ENCODE measurements around the gene ME3.

The ME3 gene

GRCh38 chr11:86673872-86674750 lies 1.7 kb upstream of the ME3 start:
- Histone ChIP-seq H3K4me3 (ENCODE audit: low read length) (no peak overlapping the region), H3K27ac (ENCODE audit: low read length) (no peak overlapping the region), H3K9ac (ENCODE audit: low read length) (no peak overlapping the region), H3K4me1 (ENCODE audit: control insufficient read depth, low read depth, low read length) (peaks cover 33% of the 10 kb centered on the region), H3K27me3 (ENCODE audit: control insufficient read depth, insufficient read depth, low read length) (peaks cover 41% of the 10 kb centered on the region), H3K9me3 (ENCODE audit: control insufficient read depth, low read depth, low read length) (no peaks in the 10 kb centered on the region), H3K36me3 (ENCODE audit: control insufficient read depth, low read depth, low read length) (no peaks in the 10 kb centered on the region)

GRCh38 chr11:86673055-86673843 lies 833 bp upstream of the ME3 start:
- peaks cover 24% of the 10 kb centered on the region for H3K4me1 ChIP-seq (ENCODE audit: control insufficient read depth, low read depth, low read length)
- no peak overlapping the region for H3K9ac ChIP-seq (ENCODE audit: low read length)
- no peaks in the 10 kb centered on the region for H3K9me3 ChIP-seq (ENCODE audit: control insufficient read depth, low read depth, low read length)
- peaks cover 41% of the 10 kb centered on the region for H3K27me3 ChIP-seq (ENCODE audit: control insufficient read depth, insufficient read depth, low read length)
- H3K4me3 ChIP-seq (ENCODE audit: low read length), result no peak overlapping the region
- no peak overlapping the region for H3K27ac ChIP-seq (ENCODE audit: low read length)
- no peaks in the 10 kb centered on the region for H3K36me3 ChIP-seq (ENCODE audit: control insufficient read depth, low read depth, low read length)

DNA sequence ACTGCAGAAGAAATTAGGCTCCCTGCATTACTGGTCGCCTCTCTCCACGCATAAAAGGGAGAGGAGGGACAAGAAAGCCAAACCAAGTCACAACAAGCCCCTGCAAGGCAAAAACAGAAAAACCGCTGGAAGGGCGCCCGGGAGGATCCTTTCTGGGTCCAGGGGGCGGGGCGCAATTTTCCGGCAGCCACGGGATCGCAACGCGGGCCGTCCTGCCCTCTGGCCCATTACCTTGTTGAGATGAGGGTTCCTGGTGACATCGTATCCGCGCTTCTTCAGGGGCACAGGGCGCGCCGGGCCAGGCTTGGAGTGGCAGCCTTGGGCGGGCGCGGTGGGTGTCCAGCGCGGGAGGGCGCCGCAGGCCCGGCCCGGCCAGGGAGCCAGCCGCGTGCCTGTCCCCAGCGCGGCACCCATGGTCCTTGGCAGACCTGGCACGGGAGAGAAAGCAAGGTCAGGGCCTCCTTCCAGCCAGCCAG lies 847 bp downstream of the ME3 start:
- Histone ChIP-seq H3K27ac (ENCODE audit: low read length) (no peak overlapping the region), H3K27me3 (ENCODE audit: control insufficient read depth, insufficient read depth, low read length) (peaks cover 41% of the 10 kb centered on the region), H3K9ac (ENCODE audit: low read length) (peak overlapping the region; percentile 56), H3K9me3 (ENCODE audit: control insufficient read depth, low read depth, low read length) (no peaks in the 10 kb centered on the region), H3K4me1 (ENCODE audit: control insufficient read depth, low read depth, low read length) (peaks cover 11% of the 10 kb centered on the region), H3K36me3 (ENCODE audit: control insufficient read depth, low read depth, low read length) (no peaks in the 10 kb centered on the region), H3K4me3 (ENCODE audit: low read length) (peak overlapping the region; percentile 72)

DNA sequence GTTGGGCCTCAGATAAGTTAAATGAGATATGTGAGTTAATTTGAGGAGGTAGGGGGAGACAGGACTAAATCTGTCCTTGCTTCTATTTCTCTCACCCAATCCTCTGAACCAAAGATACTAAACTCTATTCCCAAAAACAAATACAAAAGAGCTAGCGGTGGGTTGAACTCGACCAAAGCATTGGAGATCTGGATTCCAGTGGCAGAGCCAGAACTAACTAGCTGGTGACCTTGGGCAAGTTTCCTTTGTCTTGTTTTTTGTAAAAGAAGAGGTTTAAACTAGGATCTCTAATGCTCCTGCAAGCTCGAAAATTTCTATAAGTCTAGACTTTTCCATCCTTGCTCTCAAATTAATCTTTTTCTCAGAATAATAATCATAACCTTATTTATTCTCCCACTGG lies 1.5 kb downstream of the ME3 start:
- H3K4me3 ChIP-seq (ENCODE audit: low read length), result peak overlapping the region; percentile 72
- no peak overlapping the region for H3K27ac ChIP-seq (ENCODE audit: low read length)
- H3K36me3 ChIP-seq (ENCODE audit: control insufficient read depth, low read depth, low read length), result no peaks in the 10 kb centered on the region
- no peaks in the 10 kb centered on the region for H3K9me3 ChIP-seq (ENCODE audit: control insufficient read depth, low read depth, low read length)
- H3K9ac ChIP-seq (ENCODE audit: low read length), result no peak overlapping the region
- peaks cover 18% of the 10 kb centered on the region for H3K4me1 ChIP-seq (ENCODE audit: control insufficient read depth, low read depth, low read length)
- H3K27me3 ChIP-seq (ENCODE audit: control insufficient read depth, insufficient read depth, low read length), result peaks cover 41% of the 10 kb centered on the region

- no peaks in the 10 kb centered on the region for H3K9me3 ChIP-seq (ENCODE audit: control insufficient read depth, low read depth, low read length)
- no peak overlapping the region for H3K27ac ChIP-seq (ENCODE audit: low read length)
- H3K4me3 ChIP-seq (ENCODE audit: low read length), result no peak overlapping the region
- H3K9ac ChIP-seq (ENCODE audit: low read length), result no peak overlapping the region
- no peaks in the 10 kb centered on the region for H3K36me3 ChIP-seq (ENCODE audit: control insufficient read depth, low read depth, low read length)
- H3K27me3 ChIP-seq (ENCODE audit: control insufficient read depth, insufficient read depth, low read length), result peaks cover 41% of the 10 kb centered on the region
- H3K4me1 ChIP-seq (ENCODE audit: control insufficient read depth, low read depth, low read length), result peaks cover 20% of the 10 kb centered on the region
Observed at GRCh38 chr11:86670181-86670580, 2.2 kb downstream of the ME3 start.

DNA sequence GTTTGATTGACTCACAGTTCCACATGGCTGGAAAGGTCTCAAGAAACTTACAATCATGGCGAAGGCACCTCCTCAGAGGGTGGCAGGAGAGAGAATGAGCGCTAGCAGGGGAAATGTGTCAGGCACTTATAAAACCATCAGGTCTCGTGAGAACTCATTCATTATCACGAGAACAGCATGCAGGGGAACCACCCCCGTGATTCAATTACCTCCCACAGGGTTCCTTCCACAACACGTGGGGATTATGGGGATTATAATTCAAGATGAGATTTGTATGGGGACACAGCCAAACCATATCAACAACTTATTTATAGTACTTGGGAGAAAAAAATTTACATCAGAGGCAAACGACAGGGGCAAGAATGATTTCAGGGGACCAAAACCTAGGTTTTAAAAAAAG lies 3.0 kb downstream of the ME3 start:
- no peak overlapping the region for H3K27ac ChIP-seq (ENCODE audit: low read length)
- no peaks in the 10 kb centered on the region for H3K36me3 ChIP-seq (ENCODE audit: control insufficient read depth, low read depth, low read length)
- H3K9ac ChIP-seq (ENCODE audit: low read length), result no peak overlapping the region
- H3K27me3 ChIP-seq (ENCODE audit: control insufficient read depth, insufficient read depth, low read length), result peaks cover 41% of the 10 kb centered on the region
- no peak overlapping the region for H3K4me3 ChIP-seq (ENCODE audit: low read length)
- peaks cover 20% of the 10 kb centered on the region for H3K4me1 ChIP-seq (ENCODE audit: control insufficient read depth, low read depth, low read length)
- no peaks in the 10 kb centered on the region for H3K9me3 ChIP-seq (ENCODE audit: control insufficient read depth, low read depth, low read length)

DNA sequence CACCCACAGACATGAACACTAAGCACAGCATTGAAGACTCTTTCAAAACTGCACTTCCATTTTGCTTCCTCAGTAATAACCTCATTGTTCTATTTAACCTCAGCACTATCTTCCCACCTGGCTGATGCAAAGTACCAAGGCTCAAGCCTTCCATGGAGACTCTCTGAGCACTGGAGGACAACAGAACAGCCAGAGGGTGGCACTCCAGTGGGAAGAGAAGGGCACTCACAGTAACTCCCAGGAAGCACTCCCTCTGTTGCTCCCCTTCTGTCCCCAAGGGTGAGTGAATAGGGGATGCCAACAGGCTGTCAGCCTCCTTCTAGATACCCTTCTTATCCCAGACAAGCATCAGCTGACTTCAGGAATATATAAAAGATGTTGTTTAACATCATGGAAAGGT lies 3.5 kb downstream of the ME3 start:
- Histone ChIP-seq H3K27me3 (ENCODE audit: control insufficient read depth, insufficient read depth, low read length) (peaks cover 41% of the 10 kb centered on the region), H3K36me3 (ENCODE audit: control insufficient read depth, low read depth, low read length) (no peaks in the 10 kb centered on the region), H3K4me3 (ENCODE audit: low read length) (no peak overlapping the region), H3K27ac (ENCODE audit: low read length) (no peak overlapping the region), H3K9me3 (ENCODE audit: control insufficient read depth, low read depth, low read length) (no peaks in the 10 kb centered on the region), H3K4me1 (ENCODE audit: control insufficient read depth, low read depth, low read length) (peaks cover 20% of the 10 kb centered on the region), H3K9ac (ENCODE audit: low read length) (no peak overlapping the region)

DNA sequence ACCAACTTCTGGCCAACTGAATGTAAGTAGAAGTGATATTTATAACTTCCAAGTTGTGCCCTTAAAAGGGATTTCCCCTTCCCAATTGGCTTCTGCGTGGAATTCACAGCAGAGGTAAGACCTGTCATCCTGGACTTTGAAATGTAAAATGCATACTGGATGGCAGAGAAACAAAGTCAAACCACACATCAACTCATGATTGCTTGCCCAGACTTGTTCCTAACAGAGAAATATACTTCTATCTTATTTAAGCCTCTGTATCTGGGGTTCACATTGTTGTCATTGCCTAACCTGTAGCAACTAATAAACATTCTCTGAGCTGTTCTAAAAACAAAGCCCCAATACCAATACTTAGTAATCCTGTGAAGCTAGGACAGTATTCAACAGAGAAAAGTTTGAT lies 6.2 kb downstream of the ME3 start:
- Histone ChIP-seq H3K4me1 (ENCODE audit: control insufficient read depth, low read depth, low read length) (peaks cover 18% of the 10 kb centered on the region), H3K9ac (ENCODE audit: low read length) (no peak overlapping the region), H3K4me3 (ENCODE audit: low read length) (no peak overlapping the region), H3K9me3 (ENCODE audit: control insufficient read depth, low read depth, low read length) (no peaks in the 10 kb centered on the region), H3K27me3 (ENCODE audit: control insufficient read depth, insufficient read depth, low read length) (peaks cover 17% of the 10 kb centered on the region), H3K36me3 (ENCODE audit: control insufficient read depth, low read depth, low read length) (no peaks in the 10 kb centered on the region), H3K27ac (ENCODE audit: low read length) (no peak overlapping the region)

DNA sequence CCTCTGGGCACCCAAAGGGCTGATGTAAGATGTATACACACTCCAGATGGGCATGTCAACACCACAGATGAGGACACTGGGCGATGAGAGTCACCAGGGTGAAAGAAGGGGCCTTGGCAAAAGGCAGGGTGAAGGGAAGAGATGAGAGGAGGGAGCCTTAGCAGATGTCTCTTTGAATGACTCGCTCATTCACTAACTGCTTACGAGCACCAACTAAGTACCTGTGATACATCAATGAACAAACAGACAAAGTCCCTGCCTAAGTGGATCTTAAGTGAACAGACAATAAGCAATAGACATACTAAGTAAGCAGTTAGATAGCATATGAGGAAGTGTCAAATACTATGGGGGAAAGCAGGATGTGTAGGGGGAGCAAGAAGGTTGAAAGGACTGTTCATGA lies 7.5 kb downstream of the ME3 start:
- no peak overlapping the region for H3K9ac ChIP-seq (ENCODE audit: low read length)
- H3K4me3 ChIP-seq (ENCODE audit: low read length), result no peak overlapping the region
- no peaks in the 10 kb centered on the region for H3K36me3 ChIP-seq (ENCODE audit: control insufficient read depth, low read depth, low read length)
- peaks cover 4% of the 10 kb centered on the region for H3K27me3 ChIP-seq (ENCODE audit: control insufficient read depth, insufficient read depth, low read length)
- H3K4me1 ChIP-seq (ENCODE audit: control insufficient read depth, low read depth, low read length), result peaks cover 11% of the 10 kb centered on the region
- H3K9me3 ChIP-seq (ENCODE audit: control insufficient read depth, low read depth, low read length), result no peaks in the 10 kb centered on the region
- H3K27ac ChIP-seq (ENCODE audit: low read length), result no peak overlapping the region

- no peaks in the 10 kb centered on the region for H3K27me3 ChIP-seq (ENCODE audit: control insufficient read depth, insufficient read depth, low read length)
- no peaks in the 10 kb centered on the region for H3K36me3 ChIP-seq (ENCODE audit: control insufficient read depth, low read depth, low read length)
- H3K9me3 ChIP-seq (ENCODE audit: control insufficient read depth, low read depth, low read length), result no peaks in the 10 kb centered on the region
- H3K4me1 ChIP-seq (ENCODE audit: control insufficient read depth, low read depth, low read length), result peaks cover 9% of the 10 kb centered on the region
- H3K4me3 ChIP-seq (ENCODE audit: low read length), result no peak overlapping the region
- H3K9ac ChIP-seq (ENCODE audit: low read length), result no peak overlapping the region
- H3K27ac ChIP-seq (ENCODE audit: low read length), result no peak overlapping the region
Observed at GRCh38 chr11:86663761-86664160, 8.7 kb downstream of the ME3 start.

DNA sequence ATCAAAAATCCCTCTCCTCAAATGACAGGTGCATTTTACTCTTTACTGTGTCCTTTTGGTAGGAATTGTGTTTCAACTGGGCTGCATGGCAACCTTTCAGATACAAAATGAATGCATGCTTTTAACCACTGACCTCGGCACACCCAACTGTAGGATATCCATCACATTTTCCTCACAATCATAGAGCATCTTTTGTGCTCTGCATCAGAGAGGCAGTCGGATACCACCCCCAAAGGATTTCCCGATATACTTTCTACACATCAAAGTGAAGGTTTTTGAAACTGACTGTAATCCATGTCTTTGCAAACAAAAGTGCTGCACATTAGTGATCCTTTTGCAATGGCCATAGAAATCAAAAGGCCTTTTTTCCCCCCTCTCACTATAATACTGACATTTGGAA lies 9.1 kb downstream of the ME3 start:
- no peaks in the 10 kb centered on the region for H3K36me3 ChIP-seq (ENCODE audit: control insufficient read depth, low read depth, low read length)
- no peaks in the 10 kb centered on the region for H3K9me3 ChIP-seq (ENCODE audit: control insufficient read depth, low read depth, low read length)
- H3K27me3 ChIP-seq (ENCODE audit: control insufficient read depth, insufficient read depth, low read length), result no peaks in the 10 kb centered on the region
- H3K27ac ChIP-seq (ENCODE audit: low read length), result no peak overlapping the region
- peaks cover 9% of the 10 kb centered on the region for H3K4me1 ChIP-seq (ENCODE audit: control insufficient read depth, low read depth, low read length)
- no peak overlapping the region for H3K9ac ChIP-seq (ENCODE audit: low read length)
- no peak overlapping the region for H3K4me3 ChIP-seq (ENCODE audit: low read length)

All from iPS-18a (cell line).